ENCODE results near the gene CPPED1.

DNA sequence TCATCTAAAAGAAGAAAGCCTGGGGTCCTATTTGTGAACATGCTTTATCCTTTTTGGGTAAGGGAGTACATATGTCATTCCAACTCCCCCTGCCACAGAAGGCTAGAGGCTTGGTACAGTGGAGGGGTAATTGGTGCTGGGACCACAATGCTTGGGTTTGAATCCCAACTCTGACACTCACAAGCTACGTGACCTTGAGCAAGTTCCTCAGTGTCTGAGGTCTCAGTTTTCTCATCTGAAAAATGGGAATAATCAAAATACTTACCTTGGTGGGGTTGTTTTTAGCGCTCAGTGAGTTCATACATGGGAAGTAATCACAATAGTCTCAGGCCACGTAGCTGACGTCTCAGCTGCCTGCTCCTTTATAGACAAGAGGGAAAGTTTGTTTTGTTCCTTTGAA lies 150.8 kb downstream of the CPPED1 start:
- no peak for TF ChIP-seq POLR2AphosphoS5 (IDR thresholded peaks at IDR 0.05)
- TF ChIP-seq, protein P1, sequence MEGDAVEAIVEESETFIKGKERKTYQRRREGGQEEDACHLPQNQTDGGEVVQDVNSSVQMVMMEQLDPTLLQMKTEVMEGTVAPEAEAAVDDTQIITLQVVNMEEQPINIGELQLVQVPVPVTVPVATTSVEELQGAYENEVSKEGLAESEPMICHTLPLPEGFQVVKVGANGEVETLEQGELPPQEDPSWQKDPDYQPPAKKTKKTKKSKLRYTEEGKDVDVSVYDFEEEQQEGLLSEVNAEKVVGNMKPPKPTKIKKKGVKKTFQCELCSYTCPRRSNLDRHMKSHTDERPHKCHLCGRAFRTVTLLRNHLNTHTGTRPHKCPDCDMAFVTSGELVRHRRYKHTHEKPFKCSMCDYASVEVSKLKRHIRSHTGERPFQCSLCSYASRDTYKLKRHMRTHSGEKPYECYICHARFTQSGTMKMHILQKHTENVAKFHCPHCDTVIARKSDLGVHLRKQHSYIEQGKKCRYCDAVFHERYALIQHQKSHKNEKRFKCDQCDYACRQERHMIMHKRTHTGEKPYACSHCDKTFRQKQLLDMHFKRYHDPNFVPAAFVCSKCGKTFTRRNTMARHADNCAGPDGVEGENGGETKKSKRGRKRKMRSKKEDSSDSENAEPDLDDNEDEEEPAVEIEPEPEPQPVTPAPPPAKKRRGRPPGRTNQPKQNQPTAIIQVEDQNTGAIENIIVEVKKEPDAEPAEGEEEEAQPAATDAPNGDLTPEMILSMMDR (IDR thresholded peaks at IDR 0.05) = no peak
- no peak for TF ChIP-seq EP300 (IDR thresholded peaks at IDR 0.05)

Measured in sigmoid colon (tissue), 4 donors.